Sigmoid colon (tissue), 4 donors: ENCODE measurements around the gene PLVAP.

ENCODE experiments used
- EP300 ChIP-seq, 4 donors: sonication (generic); formaldehyde crosslinking; IDR thresholded peaks; one replicate each; pipeline ENCODE4 v1.6.1; 2017; ENCODE audit warnings: antibody characterized with exemption in 4 of 4
- POLR2A ChIP-seq, 2 donors: fragments of 450-650 bp; IDR thresholded peaks; one replicate each; pipeline ENCODE4 v1.6.1; 2016; ENCODE audit warnings: antibody characterized with exemption in 2 of 2, mild to moderate bottlenecking in 2 of 2, moderate library complexity in 2 of 2
- POLR2AphosphoS5 ChIP-seq, 4 donors: sonication (generic); formaldehyde crosslinking; IDR thresholded peaks; one replicate each; pipeline ENCODE4 v1.6.1; 2017; ENCODE audit warnings: antibody characterized with exemption in 4 of 4
- TF ChIP-seq, protein P1 (sequence below), 4 experiments: fragments of 450-650 bp in 3 of 4; fragments of 200-600 bp in 1 of 4; IDR thresholded peaks; one replicate each; pipeline ENCODE4 v1.5.1; 2016 to 2019; ENCODE audit warnings: antibody characterized with exemption in 4 of 4, mild to moderate bottlenecking in 3 of 4, moderate library complexity in 2 of 4

DNA sequence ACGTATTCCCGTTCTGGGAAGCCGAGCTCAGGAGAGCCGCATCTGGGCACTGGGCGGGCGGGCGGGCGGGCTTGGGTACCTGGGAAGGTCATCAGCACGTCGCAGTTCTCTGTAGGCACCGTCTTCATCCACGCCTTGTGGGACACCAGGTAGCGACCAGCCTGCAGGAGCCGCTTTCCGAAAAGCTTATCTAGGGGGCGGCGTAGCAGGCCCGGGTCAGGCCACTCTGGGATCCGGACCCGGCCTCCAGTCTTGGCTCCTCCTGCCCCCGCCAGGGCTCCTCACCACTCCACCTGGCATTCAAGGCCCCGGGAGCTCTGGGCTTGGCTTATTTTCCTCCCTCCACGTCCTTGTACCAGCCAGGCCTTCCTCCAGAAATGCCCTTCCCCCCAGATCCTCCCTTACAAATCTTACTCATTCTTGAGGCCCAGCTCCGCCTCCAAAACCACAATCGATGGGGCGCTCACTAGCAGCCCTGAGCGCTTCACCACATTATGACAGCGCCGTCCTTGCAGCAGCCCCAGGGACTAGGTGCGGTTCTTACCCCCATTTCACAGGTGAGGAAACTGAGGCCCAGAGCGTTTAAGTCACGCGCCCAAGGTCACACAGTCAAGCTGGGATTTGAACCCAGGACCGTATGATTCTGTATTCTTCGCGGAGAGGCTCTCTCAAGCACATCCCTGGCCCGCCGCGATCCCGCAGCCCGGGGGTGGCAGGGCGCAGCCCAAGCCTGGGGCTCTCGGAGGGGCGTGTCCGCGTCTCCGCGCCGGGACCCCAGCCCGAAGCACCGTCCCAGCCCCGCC, 43.3 kb downstream of the PLVAP start:
- TF ChIP-seq POLR2A (IDR thresholded peaks at IDR 0.05) (no peak), POLR2AphosphoS5 (IDR thresholded peaks at IDR 0.05) (no peak), EP300 (IDR thresholded peaks at IDR 0.05) (no peak)
- TF ChIP-seq, protein P1, sequence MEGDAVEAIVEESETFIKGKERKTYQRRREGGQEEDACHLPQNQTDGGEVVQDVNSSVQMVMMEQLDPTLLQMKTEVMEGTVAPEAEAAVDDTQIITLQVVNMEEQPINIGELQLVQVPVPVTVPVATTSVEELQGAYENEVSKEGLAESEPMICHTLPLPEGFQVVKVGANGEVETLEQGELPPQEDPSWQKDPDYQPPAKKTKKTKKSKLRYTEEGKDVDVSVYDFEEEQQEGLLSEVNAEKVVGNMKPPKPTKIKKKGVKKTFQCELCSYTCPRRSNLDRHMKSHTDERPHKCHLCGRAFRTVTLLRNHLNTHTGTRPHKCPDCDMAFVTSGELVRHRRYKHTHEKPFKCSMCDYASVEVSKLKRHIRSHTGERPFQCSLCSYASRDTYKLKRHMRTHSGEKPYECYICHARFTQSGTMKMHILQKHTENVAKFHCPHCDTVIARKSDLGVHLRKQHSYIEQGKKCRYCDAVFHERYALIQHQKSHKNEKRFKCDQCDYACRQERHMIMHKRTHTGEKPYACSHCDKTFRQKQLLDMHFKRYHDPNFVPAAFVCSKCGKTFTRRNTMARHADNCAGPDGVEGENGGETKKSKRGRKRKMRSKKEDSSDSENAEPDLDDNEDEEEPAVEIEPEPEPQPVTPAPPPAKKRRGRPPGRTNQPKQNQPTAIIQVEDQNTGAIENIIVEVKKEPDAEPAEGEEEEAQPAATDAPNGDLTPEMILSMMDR (IDR thresholded peaks at IDR 0.05), result no peak
